IMR-90 (cell line): Measurements from ENCODE around the gene NIF3L1. TPM values are rescaled to one million over a fixed set of nuclear protein-coding genes. Genes with fewer than 3 reads are reported as not detected.

ENCODE experiments used
- ATAC-seq: fragments of 200-7000 bp; cut with Tn5 transposase; 2 replicates; pipeline ENCODE4 v1.9.1; 2020; ENCODE audit warnings: low read depth, mild to moderate bottlenecking, moderate library complexity
- BruUV-seq: library from RNA; stranded (reverse); fragments of 400-500 nt; replicated peaks from 2 replicates; lab custom pipeline; 2021; lab: Mats Ljungman, UMichigan
- CTCF ChIA-PET: fragments of 300-600 bp; formaldehyde crosslinking; extraction: SDS; loops from one replicate; lab custom pipeline; 2021; ENCODE audit warnings: antibody characterized with exemption; lab: Yijun Ruan, JAX
- POLR2A ChIA-PET: fragments of 300-600 bp; sonication (Branson Sonifier 250); formaldehyde crosslinking; loops from one replicate; lab custom pipeline; 2022; ENCODE audit warnings: antibody characterized with exemption; ENCODE audit not compliant: unreplicated experiment; lab: Charles Lee
- DNase-seq: peaks from one replicate; pipeline ENCODE4 v3.0.0; 2013
- H2AFZ ChIP-seq: replicated peaks from 2 replicates; pipeline ENCODE3; 2013; ENCODE audit warnings: low read length, mild to moderate bottlenecking; ENCODE audit not compliant: poor library complexity
- H2AK5ac ChIP-seq: 2 replicates; pipeline ENCODE4 v1.6.1; 2013; ENCODE audit warnings: low read depth, low read length, inconsistent platforms
- H2AK9ac ChIP-seq: replicated peaks from 2 replicates; pipeline ENCODE3; 2013; ENCODE audit warnings: mild to moderate bottlenecking, low read depth, low read length, moderate library complexity; ENCODE audit not compliant: poor library complexity
- H2BK120ac ChIP-seq: 2 replicates; pipeline ENCODE4 v1.6.1; 2013; ENCODE audit warnings: low read depth, low read length, inconsistent platforms
- H2BK15ac ChIP-seq: 3 replicates; pipeline ENCODE4 v1.6.1; 2013; ENCODE audit warnings: low read depth, low read length, inconsistent platforms
- H2BK20ac ChIP-seq: 2 replicates; pipeline ENCODE4 v1.6.1; 2013; ENCODE audit warnings: low read depth, mild to moderate bottlenecking, inconsistent platforms, low read length, moderate library complexity
- H2BK5ac ChIP-seq: 2 replicates; pipeline ENCODE4 v1.6.1; 2013; ENCODE audit warnings: mild to moderate bottlenecking, low read depth, low read length, inconsistent platforms; ENCODE audit not compliant: poor library complexity, severe bottlenecking
- H3K14ac ChIP-seq: replicated peaks from 2 replicates; pipeline ENCODE4 v1.6.1; 2013; ENCODE audit warnings: low read depth, low read length, inconsistent platforms
- H3K18ac ChIP-seq: 2 replicates; pipeline ENCODE4 v1.6.1; 2013; ENCODE audit warnings: low read depth, low read length, control low read depth
- H3K23ac ChIP-seq: 2 replicates; pipeline ENCODE4 v1.6.1; 2013; ENCODE audit warnings: low read depth, low read length, inconsistent platforms
- H3K27ac ChIP-seq: 2 replicates; pipeline ENCODE4 v1.5.1; 2013; ENCODE audit warnings: mild to moderate bottlenecking, control low read depth, low read length; ENCODE audit not compliant: insufficient read depth
- H3K27me3 ChIP-seq: 2 replicates; pipeline ENCODE4 v1.6.1; 2013; ENCODE audit warnings: low read length; ENCODE audit not compliant: control insufficient read depth, insufficient read depth
- H3K36me3 ChIP-seq: 2 replicates; pipeline ENCODE4 v1.6.1; 2013; ENCODE audit warnings: low read length, mixed read lengths; ENCODE audit not compliant: control insufficient read depth, insufficient read depth
- H3K4ac ChIP-seq: 2 replicates; pipeline ENCODE4 v1.6.1; 2013; ENCODE audit warnings: low read depth, low read length, inconsistent platforms
- H3K4me1 ChIP-seq: 2 replicates; pipeline ENCODE4 v1.6.1; 2013; ENCODE audit warnings: low read length, mixed read lengths; ENCODE audit not compliant: control insufficient read depth, insufficient read depth
- H3K4me2 ChIP-seq: 2 replicates; pipeline ENCODE4 v1.6.1; 2013; ENCODE audit warnings: low read depth, mild to moderate bottlenecking, control low read depth, low read length, moderate library complexity
- H3K4me3 ChIP-seq: 2 replicates; pipeline ENCODE4 v1.5.1; 2013; ENCODE audit warnings: low read depth, mild to moderate bottlenecking, control low read depth, low read length, moderate library complexity; ENCODE audit not compliant: insufficient read depth
- H3K56ac ChIP-seq: 2 replicates; pipeline ENCODE4 v1.6.1; 2013; ENCODE audit warnings: low read length, inconsistent platforms; ENCODE audit not compliant: insufficient read depth; ENCODE audit errors: extremely low read depth
- H3K79me1 ChIP-seq, 2 experiments: 2 replicates each; pipeline ENCODE4 v1.6.1; 2013; ENCODE audit warnings: low read length in 2 of 2, inconsistent platforms in 1 of 2, low read depth in 1 of 2
- H3K9ac ChIP-seq: 2 replicates; pipeline ENCODE4 v1.6.1; 2013; ENCODE audit warnings: low read depth, low read length, control low read depth
- H3K9me1 ChIP-seq: 2 replicates; pipeline ENCODE4 v1.6.1; 2013; ENCODE audit warnings: low read length, inconsistent platforms; ENCODE audit not compliant: insufficient read depth
- H3K9me3 ChIP-seq: 2 replicates; pipeline ENCODE4 v1.6.1; 2013; ENCODE audit warnings: low read length; ENCODE audit not compliant: control insufficient read depth, insufficient read depth
- H4K20me1 ChIP-seq: 2 replicates; pipeline ENCODE4 v1.6.1; 2013; ENCODE audit warnings: low read length, inconsistent platforms; ENCODE audit not compliant: insufficient read depth
- H4K5ac ChIP-seq: 2 replicates; pipeline ENCODE4 v1.6.1; 2013; ENCODE audit warnings: mild to moderate bottlenecking, low read depth, low read length, control low read depth
- H4K8ac ChIP-seq, 2 experiments: 2 replicates each; pipeline ENCODE4 v1.6.1; 2013; ENCODE audit warnings: low read depth in 2 of 2, low read length in 2 of 2, control low read depth in 1 of 2, inconsistent platforms in 1 of 2
- H4K91ac ChIP-seq: 2 replicates; pipeline ENCODE4 v1.6.1; 2013; ENCODE audit warnings: low read depth, low read length, inconsistent platforms; ENCODE audit not compliant: insufficient read depth
- BHLHE40 ChIP-seq: fragments of 150-350 bp; IDR thresholded peaks from 2 replicates; pipeline ENCODE4 v1.6.1; 2016; ENCODE audit warnings: mild to moderate bottlenecking, low read depth, low read length
- CHD1 ChIP-seq: IDR thresholded peaks from 2 replicates; pipeline ENCODE4 v1.6.1; 2012; ENCODE audit warnings: low read depth, low read length, improper control_type of control experiment
- FOS ChIP-seq: fragments of 150-350 bp; IDR thresholded peaks from 2 replicates; pipeline ENCODE4 v1.6.1; 2016; ENCODE audit warnings: low read depth, low read length
- MAZ ChIP-seq: IDR thresholded peaks from 2 replicates; pipeline ENCODE4 v1.6.1; 2012; ENCODE audit warnings: low read depth, mild to moderate bottlenecking, low read length, improper control_type of control experiment, moderate library complexity, borderline replicate concordance
- POLR2A ChIP-seq: IDR thresholded peaks from 2 replicates; pipeline ENCODE4 v1.6.1; 2012; ENCODE audit warnings: mild to moderate bottlenecking, low read depth, low read length
- RAD21 ChIP-seq: IDR thresholded peaks from 2 replicates; pipeline ENCODE4 v1.6.1; 2012; ENCODE audit warnings: low read length, improper control_type of control experiment
- WGBS, 2 experiments: methylation state at CpG; one replicate each; pipeline versions ENCODE4 v1.1.5 to v1.1.7; 2013; ENCODE audit warnings: missing lambda C conversion rate in 2 of 2; ENCODE audit not compliant: insufficient read length in 1 of 2; ENCODE audit errors: extremely low coverage in 2 of 2; 5-methylcytosine and 5-hydroxymethylcytosine counted together
- dilution Hi-C: fragments of 300-500 bp; cut with HindIII; formaldehyde crosslinking; loops from one replicate; pipeline ENCODE4 v1.14.3; 2018; ENCODE audit warnings: low sequenced_read_pairs; ENCODE audit not compliant: unreplicated experiment
- in situ Hi-C: fragments of 300-500 bp; cut with MboI; formaldehyde crosslinking; loops from 3 replicates; pipeline ENCODE4 v1.14.3; 2019; ENCODE audit warnings: low sequenced_read_pairs, inconsistent platforms, mixed read lengths
- intact Hi-C: fragments of 100-400 bp; cut with micrococcal nuclease; formaldehyde crosslinking; loops from 2 replicates; pipeline ENCODE4 v1.10.0; 2022
- polyA plus RNA-seq, 3 experiments: library from polyadenylated mRNA; depleted of rRNA; stranded (reverse); fragments of >200 nt; gene quantifications; 2 replicates each; pipeline ENCODE4 v1.2.3, GENCODE V29; 2012; ENCODE audit warnings: low replicate concordance in 1 of 3
- total RNA-seq: library from RNA; depleted of rRNA; stranded (reverse); fragments of >200 nt; gene quantifications from 2 replicates; pipeline ENCODE4 v1.2.3, GENCODE V29; 2012
- TF ChIP-seq, protein P1 (sequence below): conservative IDR thresholded peaks from 2 replicates; pipeline ENCODE4 v1.5.1; 2012; ENCODE audit warnings: mild to moderate bottlenecking, low read depth, low read length, improper control_type of control experiment
- TF ChIP-seq, protein P2 (sequence below): fragments of 150-350 bp; IDR thresholded peaks from 2 replicates; pipeline ENCODE4 v1.6.1; 2016; ENCODE audit warnings: low read depth, mild to moderate bottlenecking, low read length, moderate library complexity, borderline replicate concordance

NIF3L1 gene
- total and polyA plus RNA-seq, 2 of the 4 experiments (the other 2 are of a cell fraction) = 43.0 to 54.6 TPM

DNA sequence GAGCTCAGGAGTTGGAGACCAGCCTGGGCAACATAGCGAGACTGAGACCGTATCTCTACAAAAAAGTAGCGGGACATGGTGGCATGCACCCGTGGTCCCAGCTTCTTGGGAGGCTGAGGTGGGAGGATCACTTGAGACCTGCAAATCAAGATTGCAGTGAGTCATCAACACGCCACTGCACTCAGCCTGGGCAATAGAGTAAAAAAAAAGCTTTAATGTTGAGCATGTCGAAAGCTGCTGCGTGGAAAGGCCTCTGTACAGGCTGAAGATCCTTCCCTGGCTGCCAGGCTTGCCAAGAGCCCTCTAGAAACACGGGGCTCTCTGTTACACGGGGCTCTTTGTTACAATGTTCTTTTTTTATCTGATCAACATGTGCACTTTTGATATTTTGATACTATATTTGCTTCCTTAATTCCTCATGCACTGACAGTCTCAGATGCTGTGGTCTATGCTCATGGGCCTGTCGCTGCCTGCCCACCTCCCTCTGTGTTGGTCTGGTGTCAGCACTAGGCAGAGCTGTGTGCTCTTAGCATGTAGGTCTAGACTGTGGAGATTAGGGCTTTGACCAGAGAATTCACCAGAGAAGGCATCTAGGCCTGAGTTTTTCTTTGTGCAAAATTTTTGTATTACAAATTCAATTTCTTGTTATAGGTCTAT lies 43.4 kb upstream of the NIF3L1 start:
- TF ChIP-seq CHD1 = no peak
- TF ChIP-seq, protein P1, sequence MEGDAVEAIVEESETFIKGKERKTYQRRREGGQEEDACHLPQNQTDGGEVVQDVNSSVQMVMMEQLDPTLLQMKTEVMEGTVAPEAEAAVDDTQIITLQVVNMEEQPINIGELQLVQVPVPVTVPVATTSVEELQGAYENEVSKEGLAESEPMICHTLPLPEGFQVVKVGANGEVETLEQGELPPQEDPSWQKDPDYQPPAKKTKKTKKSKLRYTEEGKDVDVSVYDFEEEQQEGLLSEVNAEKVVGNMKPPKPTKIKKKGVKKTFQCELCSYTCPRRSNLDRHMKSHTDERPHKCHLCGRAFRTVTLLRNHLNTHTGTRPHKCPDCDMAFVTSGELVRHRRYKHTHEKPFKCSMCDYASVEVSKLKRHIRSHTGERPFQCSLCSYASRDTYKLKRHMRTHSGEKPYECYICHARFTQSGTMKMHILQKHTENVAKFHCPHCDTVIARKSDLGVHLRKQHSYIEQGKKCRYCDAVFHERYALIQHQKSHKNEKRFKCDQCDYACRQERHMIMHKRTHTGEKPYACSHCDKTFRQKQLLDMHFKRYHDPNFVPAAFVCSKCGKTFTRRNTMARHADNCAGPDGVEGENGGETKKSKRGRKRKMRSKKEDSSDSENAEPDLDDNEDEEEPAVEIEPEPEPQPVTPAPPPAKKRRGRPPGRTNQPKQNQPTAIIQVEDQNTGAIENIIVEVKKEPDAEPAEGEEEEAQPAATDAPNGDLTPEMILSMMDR = no peak
- no peak for TF ChIP-seq RAD21
- TF ChIP-seq BHLHE40 = no peak
- TF ChIP-seq MAZ = no peak
- no peak for TF ChIP-seq FOS
- TF ChIP-seq, protein P2, sequence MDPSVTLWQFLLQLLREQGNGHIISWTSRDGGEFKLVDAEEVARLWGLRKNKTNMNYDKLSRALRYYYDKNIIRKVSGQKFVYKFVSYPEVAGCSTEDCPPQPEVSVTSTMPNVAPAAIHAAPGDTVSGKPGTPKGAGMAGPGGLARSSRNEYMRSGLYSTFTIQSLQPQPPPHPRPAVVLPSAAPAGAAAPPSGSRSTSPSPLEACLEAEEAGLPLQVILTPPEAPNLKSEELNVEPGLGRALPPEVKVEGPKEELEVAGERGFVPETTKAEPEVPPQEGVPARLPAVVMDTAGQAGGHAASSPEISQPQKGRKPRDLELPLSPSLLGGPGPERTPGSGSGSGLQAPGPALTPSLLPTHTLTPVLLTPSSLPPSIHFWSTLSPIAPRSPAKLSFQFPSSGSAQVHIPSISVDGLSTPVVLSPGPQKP = no peak
- TF ChIP-seq POLR2A = no peak
- CTCF ChIA-PET = no interaction called here
- no peak overlapping the region for H2AFZ ChIP-seq
- H3K9me3 ChIP-seq = no peaks in the 10 kb centered on the region
- no peaks in the 10 kb centered on the region for H3K79me1 ChIP-seq
- no peak overlapping the region for H2BK15ac ChIP-seq
- H3K9me1 ChIP-seq = peaks cover 5% of the 10 kb centered on the region; the same call in 1 of the 2 replicates
- H4K20me1 ChIP-seq = no peaks in the 10 kb centered on the region
- DNase-seq (no peak), ATAC-seq (no peak)
- no peak overlapping the region for H2AK9ac ChIP-seq
- intact Hi-C loops = loop anchor here (2.0 kb wide), 1 partner anchor 13 kb away; no protein-coding TSS in a partner anchor
- no peak overlapping the region for H2AK5ac ChIP-seq
- no peak overlapping the region for H3K9ac ChIP-seq
- H3K14ac ChIP-seq = no peak overlapping the region
- H4K8ac ChIP-seq = no peak overlapping the region
- H2BK20ac ChIP-seq = no peak overlapping the region
- POLR2A ChIA-PET = no interaction called here
- no TSS peak for BruUV-seq
- H3K4me1 ChIP-seq = no peaks in the 10 kb centered on the region
- dilution Hi-C loops = no loop called here
- H3K4me2 ChIP-seq = no peak overlapping the region
- in situ Hi-C loops = no loop called here
- no peak overlapping the region for H4K91ac ChIP-seq
- H3K18ac ChIP-seq = no peak overlapping the region
- H3K27ac ChIP-seq = no peak overlapping the region
- H3K23ac ChIP-seq = no peak overlapping the region
- no peak overlapping the region for H2BK120ac ChIP-seq
- WGBS, 2 experiments = 88% methylated on average over 5 of the region's 10 CpGs; no CpG with 5 or more reads in 1 of the 2 experiments
- no peak overlapping the region for H4K5ac ChIP-seq
- no peak overlapping the region for H3K4ac ChIP-seq
- no peaks in the 10 kb centered on the region; the same call in none of the 2 replicates for H3K27me3 ChIP-seq
- H3K56ac ChIP-seq = no peak overlapping the region
- no peak overlapping the region for H2BK5ac ChIP-seq
- H3K4me3 ChIP-seq = no peak overlapping the region
- H3K36me3 ChIP-seq = peaks cover 3% of the 10 kb centered on the region; the same call in 1 of the 2 replicates
